ENCODE results near the gene ZDHHC14. TPM values are rescaled to one million over a fixed set of nuclear protein-coding genes. Genes with fewer than 3 reads are reported as not detected.

The ZDHHC14 gene
- total RNA-seq, 1 donor from 2014 or later: 9.3 TPM

GRCh38 chr6:157655139-157655538 lies 274.1 kb downstream of the ZDHHC14 start:
- no peak overlapping the region for H3K4me3 ChIP-seq
- H3K36me3 ChIP-seq: peaks cover 19% of the 10 kb centered on the region
- no peaks in the 10 kb centered on the region for H3K4me1 ChIP-seq
- TF ChIP-seq CTCF (IDR thresholded peaks at IDR 0.05): no peak
- intact Hi-C loops (cut with DNase I): no loop called here
- no peaks in the 10 kb centered on the region for H3K27me3 ChIP-seq (ENCODE audit: low read depth)
- ATAC-seq (no peak), DNase-seq (no peak)
- H3K9me3 ChIP-seq: no peaks in the 10 kb centered on the region
- no peak overlapping the region for H3K27ac ChIP-seq

- Histone ChIP-seq H3K36me3 (peaks cover 14% of the 10 kb centered on the region), H3K4me3 (no peak overlapping the region), H3K27ac (no peak overlapping the region), H3K27me3 (ENCODE audit: low read depth) (no peaks in the 10 kb centered on the region), H3K9me3 (no peaks in the 10 kb centered on the region), H3K4me1 (no peaks in the 10 kb centered on the region)
- no peak for DNase-seq
- intact Hi-C loops (cut with DNase I): no loop called here
- no peak for TF ChIP-seq CTCF (IDR thresholded peaks at IDR 0.05)
- no peak for ATAC-seq
These were observed 275.5 kb downstream of the ZDHHC14 start for GRCh38 chr6:157656437-157656997.

- no peaks in the 10 kb centered on the region for H3K9me3 ChIP-seq
- no peak overlapping the region for H3K4me3 ChIP-seq
- peaks cover 13% of the 10 kb centered on the region for H3K36me3 ChIP-seq
- no peaks in the 10 kb centered on the region for H3K27me3 ChIP-seq (ENCODE audit: low read depth)
- ATAC-seq: no peak
- no peak for TF ChIP-seq CTCF (IDR thresholded peaks at IDR 0.05)
- intact Hi-C loops (cut with DNase I): no loop called here
- no peaks in the 10 kb centered on the region for H3K4me1 ChIP-seq
- DNase-seq: no peak
- no peak overlapping the region for H3K27ac ChIP-seq
These were observed 276.8 kb downstream of the ZDHHC14 start for GRCh38 chr6:157657754-157658153.

GRCh38 chr6:157658301-157658700 lies 277.3 kb downstream of the ZDHHC14 start:
- intact Hi-C loops (cut with DNase I): no loop called here
- H3K4me3 ChIP-seq: no peak overlapping the region
- H3K4me1 ChIP-seq: no peaks in the 10 kb centered on the region
- H3K27ac ChIP-seq: no peak overlapping the region
- no peaks in the 10 kb centered on the region for H3K27me3 ChIP-seq (ENCODE audit: low read depth)
- TF ChIP-seq CTCF (IDR thresholded peaks at IDR 0.05): no peak
- DNase-seq: no peak
- H3K36me3 ChIP-seq: peaks cover 13% of the 10 kb centered on the region
- no peak for ATAC-seq
- no peaks in the 10 kb centered on the region for H3K9me3 ChIP-seq

- DNase-seq (no peak), ATAC-seq (no peak)
- Histone ChIP-seq H3K27me3 (ENCODE audit: low read depth) (no peaks in the 10 kb centered on the region), H3K27ac (no peak overlapping the region), H3K9me3 (no peaks in the 10 kb centered on the region), H3K36me3 (peaks cover 13% of the 10 kb centered on the region), H3K4me3 (no peak overlapping the region), H3K4me1 (no peaks in the 10 kb centered on the region)
- intact Hi-C loops (cut with DNase I): no loop called here
- no peak for TF ChIP-seq CTCF (IDR thresholded peaks at IDR 0.05)
These were observed 278.7 kb downstream of the ZDHHC14 start for GRCh38 chr6:157659536-157660271.
